SK-MEL-5 (cell line): ENCODE data around the gene RPAP2. TPM values are rescaled to one million over a fixed set of nuclear protein-coding genes. Genes with fewer than 3 reads are reported as not detected.
"Not testable (repeated sequence)": the region's sequence is repeated elsewhere in the genome, so short reads cannot be mapped to it uniquely, and the experiment has no call there.

Experiments used
- DNase-seq: peaks from one replicate; pipeline ENCODE4 v3.0.0-alpha.2; 2016; ENCODE audit warnings: low read depth, low spot score
- in situ Hi-C: cut with HindIII; loops from 2 replicates; pipeline ENCODE4 v1.10.0; 2016; ENCODE audit warnings: low sequenced_read_pairs, high pct_unique_total_duplicates, low pct_unique_long_range_greater_than_20kb
- total RNA-seq: library from RNA; depleted of rRNA; stranded (reverse); fragments of >200 nt; shearing (Covaris generic); gene quantifications from 2 replicates; pipeline ENCODE4 v1.2.3, GENCODE V29; 2014

The RPAP2 gene
- total RNA-seq, 1 experiment from 2014 or later, result 22.6 TPM

DNA sequence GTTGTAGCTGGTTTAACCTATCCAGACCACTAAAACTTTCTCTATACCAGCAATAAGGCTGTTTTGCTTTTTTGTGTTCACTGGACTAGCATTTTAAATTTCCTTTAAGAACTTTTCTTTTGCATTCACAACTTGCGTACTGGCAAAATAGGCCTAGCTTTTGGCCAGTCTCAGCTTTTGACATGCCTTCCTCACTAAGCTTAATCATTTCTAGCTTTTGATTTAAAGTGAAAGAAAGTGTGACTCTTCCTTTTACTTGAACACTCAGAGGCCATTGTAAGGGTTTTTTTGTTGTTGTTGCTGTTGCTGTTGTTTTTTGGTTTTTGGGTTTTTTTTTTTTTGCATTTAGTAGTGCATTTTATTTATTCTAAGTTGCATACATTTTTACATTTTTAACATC lies 15.2 kb downstream of the RPAP2 start:
- no peak for DNase-seq
- in situ Hi-C loops, result no loop called here

GRCh38 chr1:92315766-92316599 lies 17.1 kb downstream of the RPAP2 start:
- in situ Hi-C loops, result no loop called here
- DNase-seq, result no peak

DNA sequence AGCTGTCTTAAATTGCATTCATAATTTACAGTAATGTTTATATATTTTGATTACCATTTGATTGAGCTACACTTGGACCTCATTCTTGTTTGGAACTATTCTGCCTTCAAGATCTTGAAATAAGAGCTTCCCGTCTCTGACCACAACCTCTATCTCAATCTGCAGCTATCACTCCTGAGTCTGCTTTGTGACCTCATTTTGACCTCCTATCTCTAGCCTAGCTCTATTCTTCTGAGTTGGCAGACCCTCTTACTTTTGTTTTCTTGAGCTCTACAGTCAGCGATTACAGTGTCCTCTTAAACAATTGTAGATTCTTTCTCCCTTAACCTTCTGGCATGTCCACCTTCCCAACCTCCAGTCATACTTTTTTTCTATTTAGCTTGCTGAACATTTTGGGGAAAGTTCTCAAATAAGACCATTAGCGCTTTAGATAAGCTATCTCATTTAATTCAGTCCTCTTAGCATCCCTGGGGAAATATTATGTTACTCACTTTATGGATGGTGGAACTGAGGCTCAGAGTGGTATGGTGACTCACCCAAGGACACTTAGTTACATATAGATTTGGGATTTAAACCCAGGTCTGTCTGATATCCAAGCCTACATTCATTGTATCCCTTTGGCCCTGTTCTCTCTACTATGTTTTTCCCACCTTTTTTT lies 19.1 kb downstream of the RPAP2 start:
- DNase-seq, result no peak
- in situ Hi-C loops, result no loop called here

DNA sequence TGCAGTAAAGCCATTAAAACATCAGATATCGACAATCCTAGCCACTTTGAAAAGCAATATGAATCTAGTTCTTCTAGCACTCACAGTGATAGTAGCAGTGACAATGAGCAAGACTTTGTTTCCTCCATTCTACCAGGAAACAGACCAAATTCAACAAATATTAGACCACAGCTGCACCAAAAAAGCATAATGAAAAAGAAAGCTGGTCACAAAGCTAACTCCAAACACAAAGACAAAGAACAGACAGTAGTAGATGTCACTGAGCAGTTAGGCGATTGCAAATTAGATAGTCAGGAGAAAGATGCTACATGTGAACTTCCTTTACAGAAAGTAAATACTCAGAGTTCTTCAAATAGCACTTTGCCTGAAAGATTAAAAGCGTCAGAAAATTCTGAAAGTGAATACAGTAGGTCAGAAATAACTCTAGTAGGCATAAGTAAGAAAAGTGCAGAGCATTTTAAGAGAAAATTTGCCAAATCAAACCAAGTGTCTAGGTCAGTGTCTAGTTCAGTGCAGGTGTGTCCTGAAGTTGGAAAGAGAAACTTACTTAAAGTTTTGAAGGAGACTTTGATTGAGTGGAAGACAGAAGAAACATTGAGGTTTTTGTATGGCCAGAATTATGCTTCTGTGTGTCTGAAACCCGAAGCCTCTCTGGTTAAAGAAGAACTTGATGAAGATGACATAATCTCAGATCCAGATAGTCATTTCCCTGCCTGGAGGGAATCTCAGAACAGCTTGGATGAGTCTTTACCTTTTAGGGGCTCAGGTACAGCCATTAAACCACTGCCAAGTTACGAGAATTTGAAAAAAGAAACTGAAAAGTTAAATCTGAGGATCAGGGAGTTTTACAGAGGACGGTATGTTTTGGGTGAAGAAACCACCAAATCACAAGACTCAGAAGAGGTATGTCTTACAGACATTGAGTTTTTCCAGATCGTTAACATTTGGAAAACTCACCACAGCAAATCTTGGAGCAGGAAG lies 24.9 kb downstream of the RPAP2 start:
- DNase-seq, result no peak
- in situ Hi-C loops, result no loop called here

DNA sequence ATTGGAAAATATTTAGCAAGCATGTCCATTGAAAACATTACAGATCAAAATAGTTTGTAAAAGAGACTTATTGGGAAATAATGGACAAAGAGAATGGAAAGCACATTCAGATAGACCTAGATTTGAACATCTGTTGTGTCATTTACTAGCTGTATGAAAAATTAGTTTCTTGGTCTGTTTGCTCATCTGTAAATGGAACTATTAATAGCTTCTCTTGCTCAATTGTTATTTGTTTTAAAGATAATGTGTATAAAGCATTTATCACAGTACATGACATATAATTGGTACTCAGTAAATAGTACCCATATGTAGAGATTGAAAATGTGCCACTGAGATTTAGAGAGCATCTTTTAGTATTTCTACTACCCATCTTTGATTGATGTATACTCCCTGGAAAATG lies 25.9 kb downstream of the RPAP2 start:
- in situ Hi-C loops, result no loop called here
- no peak for DNase-seq

DNA sequence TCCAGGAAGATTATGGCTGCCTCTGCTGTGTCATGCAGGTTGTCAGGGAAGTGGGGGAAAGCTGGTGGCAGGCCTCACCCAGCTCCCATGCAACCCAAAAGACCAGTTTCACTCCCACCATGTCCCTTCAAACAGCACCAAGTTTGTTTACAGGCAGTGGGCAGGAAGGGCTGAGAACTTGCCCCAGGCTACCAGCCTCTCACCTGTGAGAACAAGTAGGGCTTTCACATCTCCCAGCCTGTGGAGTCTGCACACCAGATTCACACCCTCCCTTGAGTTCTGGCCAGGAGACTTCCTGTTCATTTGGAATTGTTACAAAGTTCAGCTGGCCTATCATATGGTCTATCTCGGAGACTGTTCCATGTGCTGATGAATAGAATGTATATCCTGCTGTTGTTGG lies 27.8 kb downstream of the RPAP2 start:
- DNase-seq, result peak; percentile 12
- in situ Hi-C loops, result no loop called here

DNA sequence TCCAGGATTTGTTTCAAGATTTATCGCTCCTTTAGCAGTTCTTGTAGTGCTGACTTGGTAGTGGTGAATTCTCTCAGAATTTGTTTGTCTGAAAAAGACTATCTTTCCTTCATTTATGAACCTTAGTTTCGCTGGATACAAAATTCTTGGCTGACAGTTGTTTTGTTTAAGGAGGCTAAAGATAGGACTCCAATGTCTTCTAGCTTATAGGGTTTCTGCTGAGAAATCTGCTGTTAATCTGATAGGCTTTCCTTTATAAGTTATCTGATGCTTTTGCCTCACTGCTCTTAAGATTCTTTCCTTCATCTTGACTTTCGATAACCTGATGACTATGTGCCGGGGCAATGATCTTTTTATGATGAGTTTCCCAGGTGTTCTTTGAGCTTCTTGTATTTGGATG lies 28.9 kb downstream of the RPAP2 start:
- DNase-seq, result no peak
- in situ Hi-C loops, result no loop called here

- peak; percentile 27 for DNase-seq
- in situ Hi-C loops, result no loop called here
Measured at GRCh38 chr1:92329347-92330129, 30.7 kb downstream of the RPAP2 start.

DNA sequence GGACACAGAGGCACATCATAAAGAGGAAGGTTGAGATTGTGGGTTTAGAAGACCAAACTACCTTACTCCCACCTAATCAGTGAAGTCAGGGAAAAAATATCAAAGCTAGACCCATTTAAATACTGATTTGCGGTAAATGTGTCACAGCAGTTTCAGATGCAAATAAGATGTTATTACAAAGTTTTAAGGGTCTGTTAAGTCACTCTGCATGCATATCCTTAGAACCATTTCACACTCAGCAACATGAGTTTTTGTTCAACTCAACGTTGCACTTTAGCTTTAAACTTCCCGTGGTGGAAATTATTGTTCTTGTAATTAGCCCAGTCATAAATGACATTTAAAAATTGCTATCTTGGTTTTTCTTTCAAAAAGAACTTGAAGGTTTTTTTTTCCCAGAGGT lies 34.8 kb downstream of the RPAP2 start:
- DNase-seq, result no peak
- in situ Hi-C loops, result no loop called here

DNA sequence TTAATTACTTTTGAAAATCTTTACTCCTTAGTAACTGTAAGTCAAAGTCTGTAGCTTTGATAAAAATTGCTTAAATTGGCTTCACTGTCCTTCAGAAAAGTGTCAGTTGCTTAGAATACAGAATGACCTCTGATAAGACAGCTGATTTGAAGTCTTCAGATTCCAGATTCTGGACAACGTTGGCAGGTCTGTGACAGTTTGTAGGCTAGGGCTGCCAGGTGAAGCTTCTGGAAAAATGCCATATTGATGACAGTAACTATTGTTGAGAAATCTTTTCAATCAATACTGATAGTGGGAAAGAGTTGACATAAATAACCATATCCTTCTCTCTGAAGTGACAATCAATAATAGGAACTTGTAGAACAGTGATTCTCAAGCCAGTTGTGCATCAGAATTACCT lies 41.3 kb downstream of the RPAP2 start:
- in situ Hi-C loops, result no loop called here
- DNase-seq, result no peak

GRCh38 chr1:92342401-92342800 lies 43.5 kb downstream of the RPAP2 start:
- in situ Hi-C loops, result no loop called here
- DNase-seq, result no peak

DNA sequence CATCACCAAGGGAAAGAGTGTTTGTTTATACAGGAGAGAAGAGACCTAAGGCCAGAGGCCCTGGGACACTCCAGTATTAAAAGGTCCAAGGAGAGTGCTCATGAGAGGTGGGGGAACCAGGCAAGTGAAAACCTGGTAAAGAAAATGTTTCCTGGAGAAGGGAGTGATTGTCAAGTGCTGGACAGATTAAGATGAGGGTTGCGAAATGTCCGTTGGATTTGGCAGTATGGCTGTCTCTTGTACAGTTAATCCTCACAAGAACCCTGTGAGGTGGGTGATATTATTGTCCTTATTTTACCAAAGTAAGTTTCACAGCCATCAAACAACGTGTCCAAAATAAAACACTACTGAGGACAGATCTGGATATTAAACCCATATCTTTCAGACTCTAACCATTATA lies 44.2 kb downstream of the RPAP2 start:
- in situ Hi-C loops, result no loop called here
- no peak for DNase-seq

GRCh38 chr1:92346866-92347640 lies 48.2 kb downstream of the RPAP2 start:
- in situ Hi-C loops, result no loop called here

DNA sequence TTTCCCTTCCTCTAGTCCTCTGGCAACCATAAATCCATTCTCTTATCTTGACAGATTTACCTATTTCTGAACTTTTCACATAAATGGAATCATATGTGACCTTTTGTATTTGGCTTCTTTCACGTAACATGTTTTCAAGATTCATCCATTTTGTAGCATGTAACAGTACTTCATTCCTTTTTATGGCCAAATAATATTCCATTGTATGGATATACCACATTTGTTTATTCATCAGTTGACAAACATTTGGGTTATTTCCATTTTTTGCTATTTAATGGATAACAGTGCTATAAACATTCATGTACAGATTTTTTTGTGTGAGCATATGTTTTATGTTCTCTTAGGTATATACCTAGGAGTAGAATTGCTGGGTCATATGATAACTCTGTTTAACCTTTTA lies 54.0 kb downstream of the RPAP2 start:
- in situ Hi-C loops, result no loop called here
- no peak for DNase-seq

More at GRCh38 chr1:92346866-92347640, 48.2 kb downstream of the RPAP2 start:
- DNase-seq, result no peak

- in situ Hi-C loops, result no loop called here
- DNase-seq, result no peak
Measured at GRCh38 chr1:92354259-92354658, 55.4 kb downstream of the RPAP2 start.

DNA sequence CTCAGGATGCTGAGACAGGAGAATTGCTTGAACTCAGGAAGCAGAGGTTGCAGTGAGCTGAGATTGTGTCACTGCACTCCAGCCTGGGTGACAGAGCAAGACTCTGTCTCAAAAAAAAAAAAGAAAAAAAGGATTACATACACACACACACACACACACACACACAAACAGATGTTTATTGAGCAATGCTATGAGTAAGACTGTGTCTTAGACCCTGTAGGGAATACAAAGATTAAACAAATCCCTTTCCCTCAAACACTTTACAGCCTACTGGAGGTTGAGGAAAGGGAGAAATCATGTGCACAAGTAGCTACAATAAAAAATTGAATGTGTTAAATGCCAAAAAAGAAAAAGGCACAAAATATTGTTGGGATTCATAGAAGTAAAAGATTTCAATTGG lies 58.1 kb downstream of the RPAP2 start:
- no peak for DNase-seq
- in situ Hi-C loops, result no loop called here

DNA sequence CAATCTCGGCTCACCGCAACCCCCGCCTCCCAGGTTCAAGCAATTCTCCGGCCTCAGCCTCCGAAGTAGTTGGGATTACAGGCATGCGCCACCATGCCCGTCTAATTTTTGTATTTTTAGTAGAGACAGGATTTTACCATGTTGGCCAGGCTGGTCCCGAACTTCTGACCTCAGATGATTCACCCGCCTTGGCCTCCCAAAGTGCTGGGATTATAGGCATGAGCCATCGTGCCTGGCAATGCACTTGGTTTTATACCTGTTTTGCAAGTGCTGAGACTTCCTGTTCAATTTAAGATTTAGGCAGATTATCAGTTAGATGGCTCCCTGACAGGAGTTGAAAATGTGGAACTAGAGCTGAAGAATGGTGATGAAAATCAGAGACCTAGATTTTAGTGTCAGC lies 60.5 kb downstream of the RPAP2 start:
- in situ Hi-C loops, DNase-seq: not testable (repeated sequence)
